Measurements from ENCODE around the gene LGMN.

GRCh38 chr14:92696366-92696765 is 52.1 kb downstream of the LGMN start:
- TF ChIP-seq POLR2AphosphoS5 (IDR thresholded peaks at IDR 0.05; ENCODE audit: low read depth, low read length) (no peak), POLR2A (IDR thresholded peaks at IDR 0.05; ENCODE audit: low read depth, low read length) (no peak), TAF1 (IDR thresholded peaks at IDR 0.05; ENCODE audit: low read depth, low read length) (no peak), POU2F2 (IDR thresholded peaks at IDR 0.05; ENCODE audit: low read depth, low read length) (no peak), PAX5 (IDR thresholded peaks at IDR 0.05; ENCODE audit: insufficient read depth, low read length, severe bottlenecking) (no peak)
